HL-60/S4 (cell line): ENCODE results near the gene CORO2B.

Source experiments
- in situ Hi-C: fragments of 300-500 bp; cut with MboI; formaldehyde crosslinking; loops from 2 replicates; pipeline ENCODE4 v1.14.3; 2022; ENCODE audit warnings: low sequenced_read_pairs

CORO2B gene

GRCh38 chr15:68553314-68553993, 25.3 kb upstream of the CORO2B start:
- in situ Hi-C loops = loop anchor here (10.0 kb wide), 1 partner anchor 321 kb away; no protein-coding TSS in a partner anchor

- in situ Hi-C loops = loop anchor here (10.0 kb wide), 1 partner anchor 321 kb away; no protein-coding TSS in a partner anchor
Observed at GRCh38 chr15:68553994-68554720, 24.6 kb upstream of the CORO2B start.

GRCh38 chr15:68554721-68555678, 23.8 kb upstream of the CORO2B start:
- in situ Hi-C loops = loop anchor here (10.0 kb wide), 1 partner anchor 320 kb away; no protein-coding TSS in a partner anchor

GRCh38 chr15:68555679-68556037, 23.1 kb upstream of the CORO2B start:
- in situ Hi-C loops = loop anchor here (10.0 kb wide), 1 partner anchor 319 kb away; no protein-coding TSS in a partner anchor

- in situ Hi-C loops = loop anchor here (10.0 kb wide), 1 partner anchor 318 kb away; no protein-coding TSS in a partner anchor
Observed at GRCh38 chr15:68556139-68556990, 22.4 kb upstream of the CORO2B start.

- in situ Hi-C loops = loop anchor here (10.0 kb wide), 1 partner anchor 317 kb away; no protein-coding TSS in a partner anchor
Observed at GRCh38 chr15:68557469-68558317, 21.1 kb upstream of the CORO2B start.

GRCh38 chr15:68558318-68559305, 20.2 kb upstream of the CORO2B start:
- in situ Hi-C loops = loop anchor here (10.0 kb wide), 1 partner anchor 316 kb away; no protein-coding TSS in a partner anchor

GRCh38 chr15:68559345-68560310, 19.2 kb upstream of the CORO2B start:
- in situ Hi-C loops = loop anchor here (10.0 kb wide), 1 partner anchor 315 kb away; no protein-coding TSS in a partner anchor

GRCh38 chr15:68560501-68561113, 18.2 kb upstream of the CORO2B start:
- in situ Hi-C loops = no loop called here

GRCh38 chr15:68561171-68561900, 17.5 kb upstream of the CORO2B start:
- in situ Hi-C loops = no loop called here

GRCh38 chr15:68561901-68562300, 16.9 kb upstream of the CORO2B start:
- in situ Hi-C loops = no loop called here

GRCh38 chr15:68564173-68564572, 14.6 kb upstream of the CORO2B start:
- in situ Hi-C loops = no loop called here

- in situ Hi-C loops = no loop called here
Observed at GRCh38 chr15:68565234-68565633, 13.6 kb upstream of the CORO2B start.

- in situ Hi-C loops = no loop called here
Observed at GRCh38 chr15:68565726-68566125, 13.1 kb upstream of the CORO2B start.

- in situ Hi-C loops = no loop called here
Observed at GRCh38 chr15:68566377-68566954, 12.3 kb upstream of the CORO2B start.
